ENCODE data around the gene ST8SIA6.

Gene ST8SIA6

DNA sequence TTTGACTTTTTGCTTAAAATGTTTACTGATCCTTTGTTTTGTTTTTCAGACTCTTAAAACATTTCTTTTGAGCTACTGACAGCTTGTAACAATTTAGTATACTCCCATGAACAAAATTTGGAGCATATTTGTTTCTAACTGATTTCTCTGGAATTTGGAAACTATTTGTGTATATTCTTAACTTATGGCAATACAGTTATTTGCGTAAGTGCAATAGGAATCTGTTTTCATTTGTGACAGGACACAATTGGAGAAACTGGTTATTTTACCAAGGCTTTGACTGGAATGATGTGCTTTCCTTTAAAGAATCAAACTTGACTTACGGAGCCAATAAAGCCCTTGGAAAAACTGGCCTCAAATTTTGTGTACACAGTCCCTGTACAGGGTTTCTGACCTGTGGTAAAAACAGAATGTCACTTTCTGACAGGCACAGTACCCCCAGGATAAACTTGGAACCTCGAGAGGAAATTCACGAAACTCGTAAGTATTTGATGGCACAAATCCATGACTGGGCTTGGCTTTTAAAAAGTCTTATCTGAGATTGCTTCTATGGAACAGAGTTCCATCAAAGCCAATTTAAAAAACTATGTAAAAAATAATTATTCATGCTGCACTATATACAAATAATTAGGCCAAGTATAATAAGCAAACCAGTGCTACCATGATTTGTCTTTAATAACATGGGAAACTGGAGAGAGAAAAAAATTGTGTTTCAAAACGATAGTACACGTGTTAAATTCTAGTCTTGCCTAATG, 70.4 kb downstream of the ST8SIA6 start:
- DNase-seq, result no peak

- DNase-seq, result no peak
These were observed 72.8 kb downstream of the ST8SIA6 start for GRCh38 chr10:17381502-17382142.

DNA sequence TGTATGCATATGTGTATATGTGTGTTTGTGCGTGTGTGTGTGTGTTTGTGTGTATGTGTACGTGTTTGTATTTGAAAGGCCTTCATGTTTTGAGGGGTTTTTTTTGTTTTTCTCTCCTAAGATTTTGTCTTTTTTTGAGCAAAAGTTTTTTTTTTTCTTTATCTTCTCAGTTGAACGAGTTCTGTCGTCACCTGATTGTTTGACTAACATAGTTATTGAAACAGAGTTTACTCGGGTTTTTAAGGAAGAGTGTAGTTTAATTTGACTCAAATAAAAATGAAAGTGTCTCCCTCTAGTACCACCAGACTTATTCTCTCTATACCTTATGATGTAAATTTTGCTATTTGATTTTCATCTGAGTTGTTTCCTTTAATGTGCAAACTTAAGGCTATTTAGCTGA, 73.5 kb downstream of the ST8SIA6 start:
- DNase-seq, result no peak

DNA sequence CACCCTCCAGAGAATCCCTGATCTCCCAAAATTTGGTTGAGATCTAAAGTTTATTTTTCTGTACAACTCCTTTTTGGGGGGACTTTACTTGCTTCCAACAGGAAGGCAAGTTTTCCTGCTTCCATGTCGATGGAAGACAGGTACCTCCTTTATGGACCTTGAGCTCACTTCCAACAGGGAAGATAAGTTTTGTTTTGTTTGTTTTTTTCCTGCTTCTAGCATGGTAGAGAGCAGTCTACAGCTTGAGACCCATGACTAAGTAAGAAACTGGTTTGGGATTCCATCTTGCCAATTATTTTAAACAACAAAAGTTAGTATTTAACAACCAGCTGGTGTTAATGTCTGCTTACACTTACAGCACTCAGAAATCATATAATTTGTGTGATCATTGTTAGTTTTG, 74.4 kb downstream of the ST8SIA6 start:
- no peak for DNase-seq

GRCh38 chr10:17379151-17379690, 75.2 kb downstream of the ST8SIA6 start:
- DNase-seq, result no peak

GRCh38 chr10:17375936-17376584, 78.3 kb downstream of the ST8SIA6 start:
- no peak for DNase-seq

GRCh38 chr10:17368708-17369272, 85.6 kb downstream of the ST8SIA6 start:
- DNase-seq, result no peak

GRCh38 chr10:17366705-17367104, 87.7 kb downstream of the ST8SIA6 start:
- DNase-seq, result no peak

DNA sequence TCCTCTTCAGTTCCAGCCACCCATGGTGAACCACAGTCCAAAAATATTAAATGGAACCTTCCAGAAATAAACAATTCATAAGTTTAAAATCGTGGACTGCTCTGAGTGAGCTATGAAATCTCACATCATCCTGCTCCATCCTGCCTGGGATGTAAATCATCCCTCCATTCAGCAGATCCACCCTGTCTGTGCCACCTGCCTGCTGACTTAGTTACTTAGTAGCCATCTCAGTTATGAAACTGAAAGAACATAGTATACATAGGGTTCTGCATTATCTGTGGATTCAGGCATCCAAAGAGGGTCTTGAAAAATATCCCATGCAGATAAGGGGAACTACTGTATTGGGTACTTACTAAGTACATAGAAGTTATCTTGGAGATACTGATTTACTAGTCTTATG, 89.0 kb downstream of the ST8SIA6 start:
- DNase-seq, result no peak

GRCh38 chr10:17358461-17358860, 95.9 kb downstream of the ST8SIA6 start:
- DNase-seq, result no peak

DNA sequence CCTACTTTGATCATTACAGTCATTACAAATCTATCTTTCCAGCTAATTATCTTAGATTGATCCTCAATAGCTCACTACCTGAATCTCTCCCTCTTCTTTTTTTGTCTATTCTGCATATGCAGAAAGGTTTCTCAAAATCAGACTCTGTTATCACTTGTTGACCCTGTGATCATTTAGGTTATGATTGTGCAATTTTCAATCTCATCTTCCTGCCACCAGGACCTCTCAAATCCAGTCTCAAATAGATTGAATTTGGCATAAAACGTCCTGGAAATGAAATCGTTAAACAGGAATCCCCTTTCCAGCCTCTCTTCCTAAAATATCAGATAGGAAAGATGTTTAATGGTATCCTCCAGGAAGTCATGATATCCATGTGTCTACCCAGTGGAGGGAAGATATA, 96.6 kb downstream of the ST8SIA6 start:
- DNase-seq, result no peak

GRCh38 chr10:17356820-17357219, 97.6 kb downstream of the ST8SIA6 start:
- DNase-seq, result no peak

- no peak for DNase-seq
These were observed 99.6 kb downstream of the ST8SIA6 start for GRCh38 chr10:17354781-17355180.

DNA sequence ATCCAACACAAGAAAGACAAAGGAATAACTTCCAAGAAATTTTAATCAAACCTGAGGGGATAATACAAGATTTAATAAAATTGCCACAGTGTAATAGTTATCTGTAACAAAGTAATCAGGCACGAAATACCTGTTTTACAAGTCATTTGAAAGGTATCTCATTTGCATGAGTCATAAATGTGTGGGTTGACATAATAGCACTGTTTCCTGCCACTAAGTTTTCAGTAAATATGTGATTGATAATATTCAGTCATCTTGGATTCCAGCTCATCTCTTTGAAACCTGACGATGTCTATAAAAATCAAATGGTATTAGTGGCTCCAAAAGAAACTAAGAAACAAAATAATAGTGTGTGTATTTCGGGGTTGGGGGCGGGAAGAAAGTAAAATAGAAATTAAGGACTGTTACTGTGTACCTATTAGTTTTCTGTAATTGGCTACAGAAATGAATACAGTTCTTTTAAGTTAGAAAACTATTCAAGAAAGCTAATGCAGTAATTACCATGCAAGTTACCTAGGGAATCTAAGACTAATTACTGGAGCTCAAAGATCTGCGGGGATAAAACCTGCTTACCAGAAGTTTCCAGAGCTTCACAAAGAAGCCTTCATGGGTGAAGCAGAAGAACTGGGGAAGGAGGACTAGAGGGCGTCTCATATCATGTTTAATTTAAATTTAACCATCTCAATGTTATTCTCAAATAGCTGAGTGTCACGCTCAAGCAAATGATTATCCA, 100.7 kb downstream of the ST8SIA6 start:
- no peak for DNase-seq

DNA sequence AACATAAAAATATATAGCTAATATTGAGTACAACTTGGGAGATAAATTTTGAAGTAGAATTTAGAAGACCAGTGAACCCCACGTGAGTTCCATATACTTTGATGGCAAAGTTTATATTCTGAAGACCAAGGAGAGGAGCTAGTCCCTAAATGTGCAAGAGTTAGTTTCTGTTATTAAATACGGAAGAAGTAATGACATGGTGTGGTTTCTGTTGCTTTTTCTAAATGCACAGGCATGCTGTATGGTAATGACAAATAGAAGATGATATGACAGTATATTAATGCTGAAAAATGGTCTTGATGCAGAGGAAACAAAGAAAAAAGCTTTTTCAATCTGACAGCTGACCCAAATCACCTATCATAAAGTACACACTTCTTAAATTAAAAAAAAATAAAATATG, 101.8 kb downstream of the ST8SIA6 start:
- no peak for DNase-seq

GRCh38 chr10:17351506-17351905, 102.9 kb downstream of the ST8SIA6 start:
- no peak for DNase-seq

GRCh38 chr10:17349717-17350116, 104.7 kb downstream of the ST8SIA6 start:
- DNase-seq, result no peak

GRCh38 chr10:17348501-17349349, 105.7 kb downstream of the ST8SIA6 start:
- no peak for DNase-seq

DNA sequence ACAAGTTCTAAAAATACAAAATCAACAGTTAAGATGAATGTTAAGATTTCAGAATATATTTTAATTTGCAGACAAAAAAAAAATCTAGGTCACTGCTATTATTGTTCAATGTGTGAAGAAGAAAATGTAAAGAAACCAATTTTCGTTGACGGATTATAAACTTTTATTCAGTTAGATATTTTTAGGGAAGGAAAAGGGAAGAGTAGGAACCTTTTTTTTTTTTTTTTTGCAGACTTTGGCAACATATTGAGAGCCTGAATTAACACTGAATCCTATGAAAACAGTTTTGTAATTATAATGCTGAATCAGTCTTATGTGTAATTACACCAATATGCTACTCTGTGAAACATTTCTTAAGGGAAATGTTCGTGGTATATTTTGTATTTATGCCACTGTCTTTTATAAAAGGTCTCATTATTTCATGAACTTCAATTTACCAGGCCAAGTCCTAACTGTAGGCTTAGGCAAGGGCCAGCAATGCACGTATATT, 106.3 kb downstream of the ST8SIA6 start:
- no peak for DNase-seq

DNA sequence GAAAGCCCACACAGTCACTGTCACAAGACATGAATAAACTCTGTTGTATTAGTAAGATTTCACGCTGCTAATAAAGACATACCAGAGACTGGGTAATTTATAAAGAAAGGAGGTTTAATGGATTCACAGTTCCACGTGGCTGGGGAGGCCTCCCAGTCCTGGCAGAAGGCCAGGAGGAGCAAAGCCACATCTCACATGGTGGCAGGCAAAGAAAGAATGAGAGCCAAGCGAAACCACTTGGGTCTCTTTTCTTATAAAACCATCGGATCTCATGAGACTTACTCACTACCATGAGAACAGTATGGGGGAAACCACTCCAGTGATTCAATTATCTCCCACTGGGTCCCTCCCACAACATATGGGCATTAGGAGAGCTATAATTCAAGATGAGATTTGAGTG, 110.2 kb downstream of the ST8SIA6 start:
- no peak for DNase-seq

GRCh38 chr10:17343118-17343517, 111.3 kb downstream of the ST8SIA6 start:
- no peak for DNase-seq
